Smooth muscle cell of trachea (primary cell): ENCODE data around the gene IL1F10. TPM values are rescaled to one million over a fixed set of nuclear protein-coding genes. Genes with fewer than 3 reads are reported as not detected.

Source experiments
- total RNA-seq: library from RNA; depleted of rRNA; stranded (reverse); fragments of >200 nt; gene quantifications from 2 replicates; pipeline ENCODE4 v1.2.1, GENCODE V29; 2014

Gene IL1F10
- not detected in 2 replicates for total RNA-seq

DNA sequence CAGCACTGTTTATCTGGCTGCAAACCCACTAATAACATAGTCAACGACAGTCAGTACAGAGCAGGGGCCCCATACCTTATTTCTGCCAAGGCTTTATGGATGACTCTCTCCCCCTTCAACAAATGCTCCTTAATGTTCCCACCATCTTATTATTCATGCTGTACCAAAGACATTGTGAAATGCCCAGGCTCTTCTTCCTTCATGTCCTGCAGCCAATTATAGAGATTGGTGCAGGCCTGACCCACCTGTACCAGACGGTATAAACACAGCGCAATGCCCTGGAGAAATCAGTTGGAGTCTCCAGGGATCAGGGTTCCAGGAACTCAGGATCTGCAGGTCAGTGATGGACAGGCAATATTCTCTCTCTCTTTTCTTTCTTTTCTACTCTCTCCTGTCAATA lies at the start of gene IL1F10:
Gene IL1F10 (plus strand): TSS at position 290 of the 400 bp plus-strand sequence. CDS start 4,769 bp downstream, outside the sequence.

GRCh38 chr2:113052396-113052917 lies 15.3 kb upstream of the IL1F10 start, which contains the start of gene IL36B:
TSS of gene IL36B (minus strand) at chr2:113052867.

DNA sequence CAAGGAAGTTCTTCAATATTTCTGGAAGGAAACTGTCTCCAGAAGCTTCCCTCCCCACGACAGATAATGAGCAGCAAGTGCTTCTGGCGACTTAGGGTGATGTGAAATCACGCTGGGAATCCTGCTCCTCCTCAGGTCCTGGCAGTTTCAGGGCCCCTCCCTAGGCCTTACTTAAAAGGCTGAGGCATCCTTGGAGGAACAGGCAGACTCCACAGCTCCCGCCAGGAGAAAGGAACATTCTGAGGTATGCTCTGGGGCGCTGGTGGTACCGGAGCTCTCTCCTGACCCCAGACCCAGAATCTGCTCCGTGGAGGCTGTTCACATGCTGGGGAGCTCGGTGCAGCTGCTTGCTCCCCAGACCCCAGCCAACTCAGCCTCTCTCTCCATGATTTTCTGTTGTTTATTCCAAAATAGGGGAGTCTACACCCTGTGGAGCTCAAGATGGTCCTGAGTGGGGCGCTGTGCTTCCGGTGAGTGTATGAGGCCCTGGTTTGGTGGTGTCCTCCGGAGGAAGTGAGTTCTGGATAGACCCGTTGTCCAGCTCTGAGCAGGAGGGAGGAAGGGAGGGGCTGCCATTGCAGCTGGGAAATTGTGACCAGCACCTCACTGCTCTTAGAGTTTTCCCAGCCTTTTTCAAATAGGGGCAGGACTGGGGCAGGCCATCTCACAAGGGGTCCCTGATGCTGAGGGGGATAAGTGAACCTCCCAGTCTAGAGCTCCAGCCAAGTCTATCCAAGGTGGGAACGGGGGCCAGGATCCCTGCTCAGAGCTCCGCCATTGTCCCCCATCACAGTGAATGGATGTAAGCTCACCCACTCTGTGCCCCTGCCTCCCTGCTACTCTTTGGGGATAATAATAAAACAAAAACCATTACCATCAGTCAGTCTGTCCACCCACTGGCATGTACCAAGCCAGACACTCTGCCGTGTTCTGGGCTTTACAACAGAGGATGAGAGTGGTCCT lies 8.5 kb upstream of the IL1F10 start, which contains the start of gene IL36RN:
Gene IL36RN (plus strand): TSS at position 201 of the 963 bp plus-strand sequence. CDS start 241 bp downstream, at position 442.

Other genes starting within 250 kb of the IL1F10 start
- gene IL1B, start 231.2 kb upstream of the IL1F10 start, total RNA-seq = 0.15 and 0.50 TPM in 2 replicates
- gene IL37, start 156.8 kb upstream of the IL1F10 start, total RNA-seq = not detected in 2 replicates
- gene IL36G, start 90.0 kb upstream of the IL1F10 start, total RNA-seq = not detected in 2 replicates
- gene IL36A, start 62.5 kb upstream of the IL1F10 start, total RNA-seq = not detected in 2 replicates
- gene IL36B, start 15.1 kb upstream of the IL1F10 start, total RNA-seq = not detected in 2 replicates
- gene IL36RN, start 8.8 kb upstream of the IL1F10 start, total RNA-seq = not detected in 2 replicates
- 0.17 and 1.2 TPM in 2 replicates for gene IL1RN, start 59.6 kb downstream of the IL1F10 start, total RNA-seq
- gene PSD4, start 106.0 kb downstream of the IL1F10 start, total RNA-seq = 1.6 and 5.0 TPM in 2 replicates
- 0.87 and 1.5 TPM in 2 replicates for gene PAX8, start 211.0 kb downstream of the IL1F10 start, total RNA-seq